Measurements from ENCODE around the gene DNAJB9.

DNAJB9 gene

DNA sequence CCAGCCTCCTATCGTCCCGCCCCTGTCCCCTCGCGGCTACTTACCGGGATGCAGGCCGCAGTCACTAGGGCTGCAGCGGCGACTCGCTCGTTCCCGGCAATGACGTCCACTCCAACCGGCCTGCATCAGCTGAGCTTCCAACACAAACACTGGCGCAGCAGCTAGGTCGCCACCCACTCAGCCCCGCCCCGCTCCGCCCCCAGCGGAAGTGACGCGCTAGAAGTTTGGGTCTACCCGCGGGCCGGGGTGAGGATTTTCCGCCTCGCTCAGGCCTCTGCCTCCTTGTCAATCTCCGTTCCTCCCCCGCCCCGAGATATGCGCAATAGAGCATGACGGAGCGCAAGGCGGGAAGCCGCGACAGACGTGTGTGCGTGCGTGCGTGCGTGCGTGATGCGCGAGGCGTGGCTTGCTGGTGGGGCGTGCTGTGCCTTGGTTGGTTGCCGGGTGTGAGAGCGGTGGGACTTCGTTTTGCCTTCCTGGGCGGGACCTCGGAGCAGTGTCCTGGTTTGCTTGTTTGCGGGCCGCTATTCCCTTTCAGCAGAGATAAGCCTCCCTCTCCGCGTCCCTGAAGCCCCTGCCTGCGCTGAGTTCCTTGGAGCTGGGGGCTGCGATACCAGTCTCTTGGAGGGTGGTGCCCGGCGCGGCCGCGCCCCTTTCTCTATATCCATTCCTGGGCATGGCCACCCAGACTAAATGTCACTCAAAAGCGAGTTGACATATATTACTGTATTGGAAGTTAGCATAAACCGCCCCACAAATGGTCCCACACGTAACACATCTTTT, 43.5 kb upstream of the DNAJB9 start, which contains the start of gene PNPLA8:
Gene PNPLA8, minus strand, starts transcription at position 151 of the 783 bp plus-strand sequence. CDS start 10,644 bp downstream, outside the sequence.
- DNase-seq (peak; percentile 100), ATAC-seq (ENCODE audit: insufficient read depth, low read depth) (peak; percentile 87)
- Histone ChIP-seq H3K36me3 (ENCODE audit: insufficient read depth, low read length) (no peaks in the 10 kb centered on the region), H3K27me3 (ENCODE audit: insufficient read depth, low read length, poor library complexity) (no peaks in the 10 kb centered on the region), H3K9ac (ENCODE audit: low read depth, low read length) (peak within 1 kb of the TSS; percentile 77), H4K20me1 (ENCODE audit: insufficient read depth, low read length) (no peaks in the 10 kb centered on the region), H3K4me1 (ENCODE audit: insufficient read depth, low read length) (peaks cover 43% of the 10 kb centered on the region), H2AFZ (ENCODE audit: low read depth, low read length) (peak within 1 kb of the TSS; percentile 89), H3K9me3 (ENCODE audit: insufficient read depth, low read length, severe bottlenecking) (no peaks in the 10 kb centered on the region), H3K4me3 (ENCODE audit: low read depth in 1 of 2, low read length in 2 of 2) (peak within 1 kb of the TSS; percentile 93 to 94), H3K79me2 (ENCODE audit: insufficient read depth, low read length) (peaks cover 45% of the 10 kb centered on the region), H3K4me2 (ENCODE audit: insufficient read depth, low read length) (peak within 1 kb of the TSS; percentile 94), H3K27ac (ENCODE audit: low read length) (peak within 1 kb of the TSS; percentile 95)
- TF ChIP-seq, protein P1, sequence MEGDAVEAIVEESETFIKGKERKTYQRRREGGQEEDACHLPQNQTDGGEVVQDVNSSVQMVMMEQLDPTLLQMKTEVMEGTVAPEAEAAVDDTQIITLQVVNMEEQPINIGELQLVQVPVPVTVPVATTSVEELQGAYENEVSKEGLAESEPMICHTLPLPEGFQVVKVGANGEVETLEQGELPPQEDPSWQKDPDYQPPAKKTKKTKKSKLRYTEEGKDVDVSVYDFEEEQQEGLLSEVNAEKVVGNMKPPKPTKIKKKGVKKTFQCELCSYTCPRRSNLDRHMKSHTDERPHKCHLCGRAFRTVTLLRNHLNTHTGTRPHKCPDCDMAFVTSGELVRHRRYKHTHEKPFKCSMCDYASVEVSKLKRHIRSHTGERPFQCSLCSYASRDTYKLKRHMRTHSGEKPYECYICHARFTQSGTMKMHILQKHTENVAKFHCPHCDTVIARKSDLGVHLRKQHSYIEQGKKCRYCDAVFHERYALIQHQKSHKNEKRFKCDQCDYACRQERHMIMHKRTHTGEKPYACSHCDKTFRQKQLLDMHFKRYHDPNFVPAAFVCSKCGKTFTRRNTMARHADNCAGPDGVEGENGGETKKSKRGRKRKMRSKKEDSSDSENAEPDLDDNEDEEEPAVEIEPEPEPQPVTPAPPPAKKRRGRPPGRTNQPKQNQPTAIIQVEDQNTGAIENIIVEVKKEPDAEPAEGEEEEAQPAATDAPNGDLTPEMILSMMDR (IDR thresholded peaks at IDR 0.05; ENCODE audit: borderline replicate concordance, extremely low read depth, low read length, poor library complexity, severe bottlenecking): no peak
- TF ChIP-seq EZH2 (IDR thresholded peaks at IDR 0.05; ENCODE audit: borderline replicate concordance, low read depth, low read length, severe bottlenecking): no peak

DNA sequence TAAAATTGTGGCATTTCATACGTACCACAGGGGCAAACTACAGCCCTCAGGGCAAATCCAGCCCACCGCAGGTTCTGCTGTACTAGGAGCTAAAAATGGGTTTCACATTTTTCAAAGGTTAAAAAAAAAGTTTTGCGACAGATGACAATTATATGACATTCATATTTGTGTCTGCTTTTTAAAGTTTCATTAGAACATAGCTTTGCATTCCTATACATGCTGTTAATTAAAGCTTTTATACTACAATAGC, 43.0 kb upstream of the DNAJB9 start:
- Histone ChIP-seq H4K20me1 (ENCODE audit: insufficient read depth, low read length) (no peaks in the 10 kb centered on the region), H3K4me1 (ENCODE audit: insufficient read depth, low read length) (peaks cover 43% of the 10 kb centered on the region), H2AFZ (ENCODE audit: low read depth, low read length) (peak overlapping the region; percentile 51), H3K4me2 (ENCODE audit: insufficient read depth, low read length) (peak overlapping the region; percentile 63), H3K27me3 (ENCODE audit: insufficient read depth, low read length, poor library complexity) (no peaks in the 10 kb centered on the region), H3K27ac (ENCODE audit: low read length) (peak overlapping the region; percentile 76), H3K79me2 (ENCODE audit: insufficient read depth, low read length) (peaks cover 40% of the 10 kb centered on the region), H3K9me3 (ENCODE audit: insufficient read depth, low read length, severe bottlenecking) (no peaks in the 10 kb centered on the region), H3K9ac (ENCODE audit: low read depth, low read length) (peak overlapping the region; percentile 62), H3K4me3 (ENCODE audit: low read depth in 1 of 2, low read length in 2 of 2) (peak overlapping the region; percentile 44 to 93), H3K36me3 (ENCODE audit: insufficient read depth, low read length) (no peaks in the 10 kb centered on the region)
- no peak for DNase-seq
- no peak for ATAC-seq (ENCODE audit: insufficient read depth, low read depth)
- TF ChIP-seq, protein P1 (IDR thresholded peaks at IDR 0.05; ENCODE audit: borderline replicate concordance, extremely low read depth, low read length, poor library complexity, severe bottlenecking): no peak
- no peak for TF ChIP-seq EZH2 (IDR thresholded peaks at IDR 0.05; ENCODE audit: borderline replicate concordance, low read depth, low read length, severe bottlenecking)

DNA sequence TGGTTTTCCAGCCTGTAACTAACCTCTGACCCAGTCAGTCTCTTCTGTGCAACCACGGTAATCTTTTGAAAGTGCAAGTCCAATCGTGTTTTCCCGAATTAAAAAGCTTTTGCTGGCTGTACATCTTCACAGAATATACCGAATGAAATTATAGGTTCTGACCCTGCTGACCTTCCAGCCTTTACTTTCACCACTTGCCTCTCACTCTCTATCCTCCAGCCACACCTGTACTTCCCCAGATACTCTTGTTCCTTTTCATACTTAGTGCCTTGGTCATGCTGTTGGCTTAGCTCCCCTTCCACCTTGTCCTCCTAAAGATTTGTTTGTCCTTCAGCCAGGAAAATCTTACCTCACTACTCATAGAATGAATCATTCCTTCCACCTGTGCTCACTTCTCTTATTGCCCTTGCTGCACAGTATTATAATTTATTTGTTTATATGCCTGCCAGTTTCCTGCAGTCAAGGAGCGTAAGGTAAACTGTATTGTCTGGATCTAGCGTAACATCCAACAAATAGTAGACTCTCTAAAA, 41.4 kb upstream of the DNAJB9 start:
- Histone ChIP-seq H3K27ac (ENCODE audit: low read length) (no peak overlapping the region), H3K9me3 (ENCODE audit: insufficient read depth, low read length, severe bottlenecking) (no peaks in the 10 kb centered on the region), H4K20me1 (ENCODE audit: insufficient read depth, low read length) (no peaks in the 10 kb centered on the region), H2AFZ (ENCODE audit: low read depth, low read length) (peak overlapping the region; percentile 51), H3K9ac (ENCODE audit: low read depth, low read length) (no peak overlapping the region), H3K79me2 (ENCODE audit: insufficient read depth, low read length) (peaks cover 25% of the 10 kb centered on the region), H3K4me1 (ENCODE audit: insufficient read depth, low read length) (peaks cover 34% of the 10 kb centered on the region), H3K4me2 (ENCODE audit: insufficient read depth, low read length) (no peak overlapping the region), H3K27me3 (ENCODE audit: insufficient read depth, low read length, poor library complexity) (no peaks in the 10 kb centered on the region), H3K36me3 (ENCODE audit: insufficient read depth, low read length) (no peaks in the 10 kb centered on the region), H3K4me3 (ENCODE audit: low read depth in 1 of 2, low read length in 2 of 2) (no peak overlapping the region)
- no peak for DNase-seq
- no peak for ATAC-seq (ENCODE audit: insufficient read depth, low read depth)
- TF ChIP-seq, protein P1 (IDR thresholded peaks at IDR 0.05; ENCODE audit: borderline replicate concordance, extremely low read depth, low read length, poor library complexity, severe bottlenecking): no peak
- TF ChIP-seq EZH2 (IDR thresholded peaks at IDR 0.05; ENCODE audit: borderline replicate concordance, low read depth, low read length, severe bottlenecking): no peak
